Lung (tissue), 12 donors: Measurements from ENCODE around the gene TNFAIP8. TPM values are rescaled to one million over a fixed set of nuclear protein-coding genes. Genes with fewer than 3 reads are reported as not detected.

Experiments used
- ATAC-seq: fragments of 200-7000 bp; cut with Tn5 transposase; one replicate; pipeline ENCODE4 v1.9.1; 2020; ENCODE audit warnings: moderate number of reproducible peaks; ENCODE audit not compliant: insufficient read depth, low FRiP score
- DNase-seq, 3 donors: peaks; one replicate each; pipeline ENCODE4 v3.0.0-alpha.2; 2013 to 2017
- H3K27ac ChIP-seq, 2 donors: one replicate each; pipeline ENCODE4 v1.5.1; 2013; ENCODE audit warnings: mild to moderate bottlenecking in 2 of 2, moderate library complexity in 2 of 2, control low read depth in 1 of 2, inconsistent platforms in 1 of 2, low read depth in 1 of 2, low read length in 1 of 2
- H3K27me3 ChIP-seq, 3 donors: one replicate each; pipeline ENCODE4 v1.5.1; 2013; ENCODE audit warnings: low read length in 2 of 3; ENCODE audit not compliant: control insufficient read depth in 3 of 3, insufficient read depth in 3 of 3
- H3K36me3 ChIP-seq, 4 donors: one replicate each; pipeline ENCODE4 v1.5.1; 2013; ENCODE audit warnings: low read length in 4 of 4, mild to moderate bottlenecking in 1 of 4, moderate library complexity in 1 of 4; ENCODE audit not compliant: control insufficient read depth in 4 of 4, insufficient read depth in 4 of 4
- H3K4me1 ChIP-seq, 5 donors: one replicate each; pipeline ENCODE4 v1.5.1; 2013; ENCODE audit warnings: low read length in 5 of 5, mild to moderate bottlenecking in 2 of 5, moderate library complexity in 1 of 5; ENCODE audit not compliant: control insufficient read depth in 5 of 5, insufficient read depth in 5 of 5
- H3K4me3 ChIP-seq: one replicate; pipeline ENCODE4 v1.5.1; 2013; ENCODE audit warnings: mild to moderate bottlenecking, control low read depth, moderate library complexity
- H3K9ac ChIP-seq, 2 donors: one replicate each; pipeline ENCODE4 v1.5.1; 2013; ENCODE audit warnings: low read length in 2 of 2, control low read depth in 1 of 2; ENCODE audit not compliant: insufficient read depth in 1 of 2
- H3K9me3 ChIP-seq, 4 donors: one replicate each; pipeline ENCODE4 v1.5.1; 2013; ENCODE audit warnings: low read length in 3 of 4, mild to moderate bottlenecking in 1 of 4, moderate library complexity in 1 of 4; ENCODE audit not compliant: control insufficient read depth in 4 of 4, insufficient read depth in 3 of 4
- WGBS, 2 donors: extraction: QIAGEN DNeasy Blood & Tissue Kit; methylation state at CpG; one replicate each; pipeline ENCODE4 v1.1.7; 2013; 5-methylcytosine and 5-hydroxymethylcytosine counted together
- polyA plus RNA-seq, 2 donors: library from polyadenylated mRNA; stranded (reverse); fragments of 200-250 nt; gene quantifications; one replicate each; pipeline ENCODE4 v1.2.1, GENCODE V29; 2013
- total RNA-seq, 2 donors: library from RNA; depleted of rRNA in 1 of 2; stranded (reverse); fragments of >200 nt in 1 of 2; gene quantifications; one replicate each; pipeline ENCODE4 v1.2.1, GENCODE V29; 2014 to 2021
- TF ChIP-seq, protein P1 (sequence below): IDR thresholded peaks from 2 replicates; pipeline ENCODE4 v1.5.1; 2012; ENCODE audit warnings: mild to moderate bottlenecking; ENCODE audit errors: control extremely low read depth, extremely low read depth
- donor health status: control.
- donor health status: control.
- donor health status: Bipolar disorder and iron deficiency.
- donor health status: healthy.
- donor health status: DM: yes; HTN: yes; CAD: no.

TNFAIP8 gene
- total and polyA plus RNA-seq, 4 donors = 11.5 to 58.9 (median 35.6) TPM

DNA sequence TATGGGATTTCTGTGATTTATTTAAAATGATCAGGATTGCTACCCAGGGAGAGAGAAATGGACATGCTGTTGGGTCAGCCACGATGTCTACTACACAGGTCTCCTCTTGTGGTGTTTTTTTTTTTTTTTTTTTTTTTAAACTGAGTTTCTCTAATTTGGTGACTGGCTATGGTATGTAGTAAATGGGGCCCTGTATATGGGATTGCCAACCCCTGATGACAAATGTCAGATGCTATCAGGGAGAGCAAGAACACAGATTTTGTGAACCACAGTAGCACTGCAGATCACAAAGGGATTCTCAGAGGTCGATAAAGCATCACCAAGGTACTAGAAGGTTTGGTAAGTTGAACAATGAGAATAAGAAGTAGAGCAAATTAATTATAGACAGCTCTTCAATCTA is 16.5 kb upstream of the TNFAIP8 start:
- H3K27ac ChIP-seq = no peak overlapping the region
- no peak overlapping the region for H3K4me3 ChIP-seq
- DNase-seq = no peak
- no peaks in the 10 kb centered on the region for H3K36me3 ChIP-seq
- H3K9ac ChIP-seq = no peak overlapping the region
- peaks cover 0 to 30% (median 9%) of the 10 kb centered on the region in 5 donors for H3K4me1 ChIP-seq
- no peaks in the 10 kb centered on the region for H3K9me3 ChIP-seq
- TF ChIP-seq, protein P1, sequence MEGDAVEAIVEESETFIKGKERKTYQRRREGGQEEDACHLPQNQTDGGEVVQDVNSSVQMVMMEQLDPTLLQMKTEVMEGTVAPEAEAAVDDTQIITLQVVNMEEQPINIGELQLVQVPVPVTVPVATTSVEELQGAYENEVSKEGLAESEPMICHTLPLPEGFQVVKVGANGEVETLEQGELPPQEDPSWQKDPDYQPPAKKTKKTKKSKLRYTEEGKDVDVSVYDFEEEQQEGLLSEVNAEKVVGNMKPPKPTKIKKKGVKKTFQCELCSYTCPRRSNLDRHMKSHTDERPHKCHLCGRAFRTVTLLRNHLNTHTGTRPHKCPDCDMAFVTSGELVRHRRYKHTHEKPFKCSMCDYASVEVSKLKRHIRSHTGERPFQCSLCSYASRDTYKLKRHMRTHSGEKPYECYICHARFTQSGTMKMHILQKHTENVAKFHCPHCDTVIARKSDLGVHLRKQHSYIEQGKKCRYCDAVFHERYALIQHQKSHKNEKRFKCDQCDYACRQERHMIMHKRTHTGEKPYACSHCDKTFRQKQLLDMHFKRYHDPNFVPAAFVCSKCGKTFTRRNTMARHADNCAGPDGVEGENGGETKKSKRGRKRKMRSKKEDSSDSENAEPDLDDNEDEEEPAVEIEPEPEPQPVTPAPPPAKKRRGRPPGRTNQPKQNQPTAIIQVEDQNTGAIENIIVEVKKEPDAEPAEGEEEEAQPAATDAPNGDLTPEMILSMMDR = no peak
- no peak for ATAC-seq
- WGBS, 2 donors = 87 to 94% methylated on average over 2 of the region's 2 CpGs
- H3K27me3 ChIP-seq = no peaks in the 10 kb centered on the region

DNA sequence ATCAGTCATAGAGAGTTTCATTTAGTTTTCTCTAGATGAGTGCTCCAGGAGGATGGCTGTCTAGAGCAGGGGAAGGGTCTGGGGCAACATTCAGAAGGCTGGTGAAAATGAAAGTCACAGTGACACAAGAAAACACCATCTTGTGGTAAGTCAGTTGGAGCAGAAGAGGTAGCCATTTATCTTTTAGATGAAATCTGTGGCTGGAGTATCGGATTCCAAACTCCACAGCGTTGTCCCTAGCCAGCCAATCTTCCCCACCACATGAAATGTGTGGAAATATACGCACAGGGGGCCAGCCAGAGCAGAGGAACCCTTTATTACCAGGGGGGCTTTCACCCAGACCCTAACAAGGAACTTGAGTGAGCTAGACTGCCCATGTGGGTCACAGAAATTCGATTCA is 15.9 kb upstream of the TNFAIP8 start:
- WGBS, 2 donors = 43 to 78% methylated on average over 4 of the region's 4 CpGs
- no peak for ATAC-seq
- H3K27ac ChIP-seq = no peak overlapping the region

DNA sequence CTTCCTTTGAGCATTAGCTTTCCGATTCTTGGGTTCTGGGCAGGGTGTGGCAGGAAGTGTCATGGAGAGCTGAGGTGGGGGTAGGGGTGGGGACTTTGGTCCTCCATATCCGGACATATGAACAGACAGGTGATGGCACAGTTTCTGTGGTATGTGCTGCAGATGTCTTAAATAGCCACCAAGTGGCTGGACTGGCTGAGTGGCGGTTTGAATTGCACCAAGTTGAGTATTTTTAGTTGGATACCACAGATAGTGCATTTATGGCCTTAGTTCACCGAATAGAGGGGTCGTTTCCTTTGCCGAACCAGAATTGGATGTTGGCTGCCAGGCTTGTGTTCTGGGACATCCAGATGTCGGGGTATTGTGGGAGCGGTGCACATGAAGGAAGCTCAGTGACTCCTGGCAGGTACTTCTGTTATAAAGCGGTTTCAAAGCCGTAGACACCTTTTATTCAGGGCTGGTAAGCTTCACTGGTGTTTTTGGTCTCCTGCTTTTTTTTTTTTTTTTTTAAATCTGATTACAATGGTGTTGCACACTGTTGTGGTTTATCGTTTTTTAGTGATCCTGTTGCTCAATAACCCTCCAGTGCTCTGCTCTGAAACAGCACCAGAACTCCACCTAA is 15.1 kb upstream of the TNFAIP8 start:
- TF ChIP-seq, protein P1 = no peak
- no peak overlapping the region for H3K4me3 ChIP-seq
- no peak for ATAC-seq
- DNase-seq = no peak
- no peaks in the 10 kb centered on the region for H3K27me3 ChIP-seq
- H3K27ac ChIP-seq = no peak overlapping the region
- H3K9ac ChIP-seq = no peak overlapping the region
- WGBS, 2 donors = 39 to 67% methylated on average over 11 of the region's 11 CpGs
- H3K4me1 ChIP-seq = peaks cover 0 to 34% (median 6%) of the 10 kb centered on the region in 5 donors
- H3K36me3 ChIP-seq = no peaks in the 10 kb centered on the region
- no peaks in the 10 kb centered on the region for H3K9me3 ChIP-seq

More for the DNA sequence above, 15.9 kb upstream of the TNFAIP8 start:
- Histone ChIP-seq H3K27me3 (no peaks in the 10 kb centered on the region), H3K4me3 (no peak overlapping the region), H3K9me3 (no peaks in the 10 kb centered on the region), H3K4me1 (peaks cover 0 to 34% (median 6%) of the 10 kb centered on the region in 5 donors), H3K9ac (no peak overlapping the region), H3K36me3 (no peaks in the 10 kb centered on the region)
- TF ChIP-seq, protein P1 = no peak
- DNase-seq = no peak
